ENCODE measurements around the gene PDE7B. TPM values are rescaled to one million over a fixed set of nuclear protein-coding genes. Genes with fewer than 3 reads are reported as not detected.

PDE7B gene
- total RNA-seq, 1 experiment from 2014 or later = not detected

- TF ChIP-seq AFF4 (CRISPR knock-in tag; IDR thresholded peaks at IDR 0.05; ENCODE audit: borderline replicate concordance) = no peak
- TF ChIP-seq OVOL2 (CRISPR knock-in tag; IDR thresholded peaks at IDR 0.05; ENCODE audit: borderline replicate concordance) = no peak
- no peak for TF ChIP-seq ZNF232 (CRISPR knock-in tag; IDR thresholded peaks at IDR 0.05)
- no peak for TF ChIP-seq MYBL2 (CRISPR knock-in tag; IDR thresholded peaks at IDR 0.05)
- no peak for TF ChIP-seq IRF1 (CRISPR knock-in tag; IDR thresholded peaks at IDR 0.05)
- TF ChIP-seq CREB1 (CRISPR knock-in tag; IDR thresholded peaks at IDR 0.05) = no peak
- no peak for TF ChIP-seq FOXP1 (CRISPR knock-in tag; IDR thresholded peaks at IDR 0.05; ENCODE audit: borderline replicate concordance)
- no peak for TF ChIP-seq RELA (CRISPR knock-in tag; IDR thresholded peaks at IDR 0.05; ENCODE audit: borderline replicate concordance)
Measured at GRCh38 chr6:136007345-136007744, 155.8 kb downstream of the PDE7B start (continued).

GRCh38 chr6:136011475-136011874, 160.0 kb downstream of the PDE7B start:
- POLR2A ChIA-PET = no interaction called here
- H3K4me1 Mint-ChIP-seq = peaks cover 10% of the 10 kb centered on the region
- CTCF ChIA-PET = no interaction called here
- H3K36me3 Mint-ChIP-seq = no peaks in the 10 kb centered on the region; the same call in 1 of the 2 replicates
- no peak overlapping the region for H3K4me3 Mint-ChIP-seq
- no peak overlapping the region for H3K27ac Mint-ChIP-seq
- peaks cover 23% of the 10 kb centered on the region for H3K9me3 Mint-ChIP-seq
- ATAC-seq = no peak
- H3K27me3 Mint-ChIP-seq (ENCODE audit: low read depth) = no peaks in the 10 kb centered on the region; the same call in 1 of the 2 replicates
- no peak for DNase-seq (ENCODE audit: low spot score)
- TF ChIP-seq TEAD4 (CRISPR knock-in tag; IDR thresholded peaks at IDR 0.05) = no peak
- TF ChIP-seq JAZF1 (CRISPR knock-in tag; IDR thresholded peaks at IDR 0.05) = no peak
- no peak for TF ChIP-seq ZNF396 (CRISPR knock-in tag; IDR thresholded peaks at IDR 0.05; ENCODE audit: borderline replicate concordance)
- no peak for TF ChIP-seq ZNF281 (CRISPR knock-in tag; IDR thresholded peaks at IDR 0.05)
- no peak for TF ChIP-seq PREB (CRISPR knock-in tag; IDR thresholded peaks at IDR 0.05; ENCODE audit: borderline replicate concordance)
- no peak for TF ChIP-seq NR3C1 (CRISPR knock-in tag; conservative IDR thresholded peaks at IDR 0.05; ENCODE audit: low read depth)
- no peak for TF ChIP-seq CTCF (IDR thresholded peaks at IDR 0.05)
- TF ChIP-seq STAT6 (CRISPR knock-in tag; conservative IDR thresholded peaks at IDR 0.05; ENCODE audit: low read depth) = no peak
- no peak for TF ChIP-seq MLX (CRISPR knock-in tag; IDR thresholded peaks at IDR 0.05)
- TF ChIP-seq CBFB (CRISPR knock-in tag; IDR thresholded peaks at IDR 0.05; ENCODE audit: low read depth) = no peak
- no peak for TF ChIP-seq AR (CRISPR knock-in tag; IDR thresholded peaks at IDR 0.05)

Measured in WTC11 (cell line).